Cortex of kidney (tissue), 1 donor: ENCODE results near the gene ENDOU.

Source experiments
- DNase-seq: peaks from one replicate; lab custom pipeline; 2025; lab: John Stamatoyannopoulos, UW

ENDOU gene

GRCh38 chr12:47725091-47725772, at the start of gene ENDOU:
Gene ENDOU (minus strand): TSS chr12:47725490. CDS start chr12:47725413, 77 bp downstream.
- DNase-seq, result no peak

GRCh38 chr12:47774663-47775062, 49.4 kb upstream of the ENDOU start:
- DNase-seq, result no peak

- DNase-seq, result no peak
These were observed 48.7 kb upstream of the ENDOU start for GRCh38 chr12:47773858-47774580.

- no peak for DNase-seq
These were observed 48.0 kb upstream of the ENDOU start, which contains the start of gene SLC48A1 for GRCh38 chr12:47773062-47773857. Gene SLC48A1 (plus strand): TSS chr12:47773238. CDS start chr12:47773305, 67 bp downstream.

GRCh38 chr12:47772738-47773061, 47.4 kb upstream of the ENDOU start:
- no peak for DNase-seq

- no peak for DNase-seq
These were observed 46.9 kb upstream of the ENDOU start for GRCh38 chr12:47772094-47772660.

- no peak for DNase-seq
These were observed 46.0 kb upstream of the ENDOU start for GRCh38 chr12:47771304-47771703.

GRCh38 chr12:47770086-47770726, 44.9 kb upstream of the ENDOU start:
- DNase-seq, result no peak

- no peak for DNase-seq
These were observed 44.2 kb upstream of the ENDOU start for GRCh38 chr12:47769234-47770085.

GRCh38 chr12:47768323-47768811, 43.1 kb upstream of the ENDOU start:
- DNase-seq, result no peak

- DNase-seq, result no peak
These were observed 42.0 kb upstream of the ENDOU start for GRCh38 chr12:47767216-47767724.

- DNase-seq, result no peak
These were observed 41.4 kb upstream of the ENDOU start for GRCh38 chr12:47766502-47767215.

GRCh38 chr12:47763481-47764346, 38.4 kb upstream of the ENDOU start:
- DNase-seq, result no peak

GRCh38 chr12:47762850-47763465, 37.7 kb upstream of the ENDOU start:
- no peak for DNase-seq

GRCh38 chr12:47758834-47759690, 33.8 kb upstream of the ENDOU start, which contains the start of gene RAPGEF3:
Gene RAPGEF3 (minus strand): TSS chr12:47758880. CDS start chr12:47758556, 324 bp downstream.
- no peak for DNase-seq

GRCh38 chr12:47758584-47758833, 33.2 kb upstream of the ENDOU start:
- no peak for DNase-seq

- DNase-seq, result no peak
These were observed 32.7 kb upstream of the ENDOU start for GRCh38 chr12:47757840-47758583.
